ENCODE results near the gene LILRB2. TPM values are rescaled to one million over a fixed set of nuclear protein-coding genes. Genes with fewer than 3 reads are reported as not detected.

The LILRB2 gene
- total RNA-seq, 6 experiments from 2014 or later: not detected

DNA sequence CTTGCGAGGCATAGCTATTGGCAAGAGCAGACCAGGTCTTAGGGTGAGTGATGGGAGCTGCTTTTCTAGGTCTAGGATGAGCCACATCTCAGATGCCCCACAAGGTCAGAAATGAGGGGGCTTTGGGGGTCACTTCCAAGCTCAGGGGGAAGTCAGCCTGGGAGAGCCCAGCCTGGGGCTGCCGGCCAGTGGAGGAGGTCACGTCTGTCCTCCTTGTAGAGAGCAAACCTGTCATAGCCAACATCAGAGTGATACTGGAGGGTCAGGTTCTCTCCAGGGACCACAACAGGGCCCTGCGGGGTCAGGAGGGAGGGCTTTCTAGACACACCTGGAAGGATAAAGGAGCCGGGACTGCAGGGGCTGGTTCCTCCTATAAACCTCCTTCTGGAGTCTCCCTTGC is 29.6 kb upstream of the LILRB2 start:
- Mint-ChIP-seq H3K4me3 (no peak overlapping the region), H3K9me3 (no peaks in the 10 kb centered on the region; the same call in 1 of the 2 replicates), H3K4me1 (ENCODE audit: low read depth) (no peaks in the 10 kb centered on the region), H3K27ac (no peak overlapping the region), H3K36me3 (ENCODE audit: low read depth) (no peaks in the 10 kb centered on the region; the same call in 1 of the 2 replicates), H3K27me3 (ENCODE audit: insufficient read depth) (peaks cover 15% of the 10 kb centered on the region)
- TF ChIP-seq, protein P1, sequence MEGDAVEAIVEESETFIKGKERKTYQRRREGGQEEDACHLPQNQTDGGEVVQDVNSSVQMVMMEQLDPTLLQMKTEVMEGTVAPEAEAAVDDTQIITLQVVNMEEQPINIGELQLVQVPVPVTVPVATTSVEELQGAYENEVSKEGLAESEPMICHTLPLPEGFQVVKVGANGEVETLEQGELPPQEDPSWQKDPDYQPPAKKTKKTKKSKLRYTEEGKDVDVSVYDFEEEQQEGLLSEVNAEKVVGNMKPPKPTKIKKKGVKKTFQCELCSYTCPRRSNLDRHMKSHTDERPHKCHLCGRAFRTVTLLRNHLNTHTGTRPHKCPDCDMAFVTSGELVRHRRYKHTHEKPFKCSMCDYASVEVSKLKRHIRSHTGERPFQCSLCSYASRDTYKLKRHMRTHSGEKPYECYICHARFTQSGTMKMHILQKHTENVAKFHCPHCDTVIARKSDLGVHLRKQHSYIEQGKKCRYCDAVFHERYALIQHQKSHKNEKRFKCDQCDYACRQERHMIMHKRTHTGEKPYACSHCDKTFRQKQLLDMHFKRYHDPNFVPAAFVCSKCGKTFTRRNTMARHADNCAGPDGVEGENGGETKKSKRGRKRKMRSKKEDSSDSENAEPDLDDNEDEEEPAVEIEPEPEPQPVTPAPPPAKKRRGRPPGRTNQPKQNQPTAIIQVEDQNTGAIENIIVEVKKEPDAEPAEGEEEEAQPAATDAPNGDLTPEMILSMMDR (IDR thresholded peaks at IDR 0.05): no peak
- DNase-seq: no peak

DNA sequence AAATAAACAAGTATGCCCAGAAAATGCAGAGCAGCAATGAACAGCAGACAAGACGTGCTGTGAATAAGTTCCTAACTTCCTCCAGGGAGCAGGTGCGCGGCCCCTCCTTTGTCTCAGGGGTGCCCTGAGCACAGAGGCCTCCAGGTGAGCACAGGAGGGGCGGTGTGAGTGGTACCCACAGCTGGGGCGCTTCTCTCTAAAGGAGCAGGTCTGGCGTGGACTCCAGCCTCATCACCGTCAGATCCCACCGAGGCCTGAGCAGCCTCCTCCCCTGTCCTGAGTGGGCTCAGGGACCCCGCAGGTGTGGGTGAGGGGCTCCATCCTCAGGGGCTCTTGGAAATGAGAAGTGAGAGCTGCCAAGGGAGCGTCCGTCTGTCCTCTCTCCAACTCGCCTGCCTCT is 28.9 kb upstream of the LILRB2 start:
- H3K27ac Mint-ChIP-seq: no peak overlapping the region
- no peaks in the 10 kb centered on the region for H3K4me1 Mint-ChIP-seq (ENCODE audit: low read depth)
- no peaks in the 10 kb centered on the region; the same call in 1 of the 2 replicates for H3K9me3 Mint-ChIP-seq
- H3K27me3 Mint-ChIP-seq (ENCODE audit: insufficient read depth): peaks cover 15% of the 10 kb centered on the region
- H3K36me3 Mint-ChIP-seq (ENCODE audit: low read depth): no peaks in the 10 kb centered on the region; the same call in 1 of the 2 replicates
- TF ChIP-seq, protein P1 (IDR thresholded peaks at IDR 0.05): no peak
- H3K4me3 Mint-ChIP-seq: no peak overlapping the region
- DNase-seq: no peak

DNA sequence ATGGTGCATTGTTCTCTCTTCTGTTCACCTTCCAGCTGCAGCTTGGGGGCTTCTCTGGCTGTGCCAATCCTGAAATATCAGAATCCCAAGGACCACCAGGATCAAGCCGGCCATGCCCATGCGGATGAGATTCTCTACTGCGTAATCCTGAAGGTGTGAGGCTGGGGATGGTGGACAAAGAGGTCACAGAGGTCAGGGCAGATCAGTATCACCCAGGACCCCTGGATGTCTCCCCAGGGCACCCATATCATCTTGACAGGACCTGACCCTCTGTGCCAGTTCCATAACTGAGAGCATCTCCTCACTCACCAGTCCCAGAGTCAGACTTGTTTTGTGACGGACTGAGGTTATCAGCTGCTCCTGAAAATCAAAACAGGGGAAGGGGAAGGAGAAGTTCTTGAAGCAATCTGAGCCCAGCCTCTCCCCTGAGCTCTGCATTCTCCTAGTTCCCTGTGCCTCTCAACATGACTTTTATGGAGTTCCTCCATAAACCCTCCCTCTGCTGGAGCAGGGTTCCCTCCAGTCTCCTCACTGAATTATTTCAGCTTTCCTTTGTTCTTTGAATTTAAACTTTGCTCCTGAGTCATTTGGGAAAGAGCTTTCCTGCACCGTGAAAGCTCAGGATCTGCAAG is 26.6 kb upstream of the LILRB2 start:
- Mint-ChIP-seq H3K27me3 (ENCODE audit: insufficient read depth) (peaks cover 6% of the 10 kb centered on the region), H3K36me3 (ENCODE audit: low read depth) (no peaks in the 10 kb centered on the region), H3K27ac (no peak overlapping the region), H3K4me3 (no peak overlapping the region), H3K9me3 (no peaks in the 10 kb centered on the region; the same call in 1 of the 2 replicates), H3K4me1 (ENCODE audit: low read depth) (no peaks in the 10 kb centered on the region)
- TF ChIP-seq, protein P1 (IDR thresholded peaks at IDR 0.05): no peak
- no peak for DNase-seq

DNA sequence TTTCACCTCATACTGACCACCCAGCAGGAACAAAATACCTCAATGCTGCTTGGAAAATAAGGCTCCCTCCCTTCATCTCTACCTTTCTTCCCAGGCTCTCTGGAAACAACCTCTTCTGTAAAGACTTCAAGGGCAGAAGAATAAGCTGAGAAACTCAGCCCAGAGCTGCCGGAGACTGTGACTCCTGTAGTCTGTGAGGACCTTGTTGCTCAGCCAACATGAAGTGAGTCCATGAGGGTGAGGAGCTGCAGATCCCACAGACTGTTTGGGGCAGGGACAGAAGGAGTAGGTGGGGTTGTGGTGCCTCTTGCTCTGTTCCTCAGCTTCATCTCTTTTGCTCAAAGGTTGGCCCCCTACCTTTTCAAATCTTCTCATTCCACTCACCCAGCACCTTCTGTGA is 24.2 kb upstream of the LILRB2 start:
- Mint-ChIP-seq H3K4me3 (no peak overlapping the region), H3K9me3 (no peaks in the 10 kb centered on the region; the same call in 1 of the 2 replicates), H3K27me3 (ENCODE audit: insufficient read depth) (peaks cover 5% of the 10 kb centered on the region), H3K36me3 (ENCODE audit: low read depth) (no peaks in the 10 kb centered on the region), H3K4me1 (ENCODE audit: low read depth) (no peaks in the 10 kb centered on the region), H3K27ac (no peak overlapping the region)
- TF ChIP-seq, protein P1 (IDR thresholded peaks at IDR 0.05): no peak
- DNase-seq: no peak

DNA sequence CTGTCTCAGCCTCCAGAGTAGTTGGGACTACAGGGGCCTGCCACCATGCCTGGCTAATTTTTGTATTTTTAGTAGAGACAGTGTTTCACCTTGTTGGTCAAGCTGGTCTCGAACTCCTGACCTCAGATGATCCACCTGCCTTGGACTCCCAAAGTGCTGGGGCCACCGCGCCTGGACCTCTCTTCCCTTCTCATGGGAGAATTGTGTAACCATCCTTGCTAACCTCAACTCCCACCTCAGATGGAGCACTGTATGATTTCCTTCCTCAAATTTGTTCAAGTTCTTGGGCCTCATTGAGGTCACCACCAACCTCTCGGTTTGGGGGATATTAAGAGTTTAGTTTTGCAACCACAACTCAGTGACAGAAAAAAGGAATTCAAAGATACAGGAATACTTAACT is 21.3 kb upstream of the LILRB2 start:
- peaks cover 14% of the 10 kb centered on the region for H3K27me3 Mint-ChIP-seq (ENCODE audit: insufficient read depth)
- H3K4me1 Mint-ChIP-seq (ENCODE audit: low read depth): no peaks in the 10 kb centered on the region
- no peaks in the 10 kb centered on the region; the same call in 1 of the 2 replicates for H3K9me3 Mint-ChIP-seq
- DNase-seq: no peak
- H3K36me3 Mint-ChIP-seq (ENCODE audit: low read depth): no peaks in the 10 kb centered on the region
- no peak overlapping the region for H3K27ac Mint-ChIP-seq
- H3K4me3 Mint-ChIP-seq: no peak overlapping the region
- TF ChIP-seq, protein P1 (IDR thresholded peaks at IDR 0.05): no peak

Measured in HFFc6 (cell line).